A549 (cell line): ENCODE results near the gene ACOT7. TPM values are rescaled to one million over a fixed set of nuclear protein-coding genes. Genes with fewer than 3 reads are reported as not detected.

Experiments used
- ATAC-seq, 2 experiments: fragments of 200-7000 bp in 1 of 2; fragments of >200 bp in 1 of 2; cut with Nextera tagmentation in 1 of 2; cut with Tn5 transposase in 1 of 2; 3 replicates each; pipeline versions ENCODE4 v1.8.0 to v1.9.1; 2018 to 2020; ENCODE audit warnings: mild to moderate bottlenecking in 1 of 2, moderate library complexity in 1 of 2
- CTCF ChIA-PET: fragments of 300-600 bp; sonication (Branson Sonifier 250); formaldehyde crosslinking; extraction: SDS; loops from one replicate; lab custom pipeline; 2021; ENCODE audit warnings: antibody characterized with exemption, inconsistent platforms; lab: Yijun Ruan, JAX
- POLR2A ChIA-PET: fragments of 350-600 bp; formaldehyde crosslinking; extraction: SDS; loops from one replicate; lab custom pipeline; 2021; ENCODE audit warnings: antibody characterized with exemption, inconsistent platforms; lab: Yijun Ruan, JAX
- DNase-seq, 2 experiments: peaks; one replicate each; pipeline versions ENCODE4 v3.0.0 to v3.0.0-alpha.2; 2011 to 2016; ENCODE audit warnings: low read depth in 1 of 2, low spot score in 1 of 2
- FAIRE-seq: peaks from 2 replicates; lab custom pipeline; 2011; peaks lifted over from hg19 to GRCh38; lab: Jason Lieb, UNC
- H3K27ac ChIP-seq, 2 experiments: fragments of >200 bp; sonication (Bioruptor Twin); formaldehyde crosslinking; 3 replicates each; pipeline ENCODE4 v1.5.1; 2016 to 2017
- H3K4me1 ChIP-seq: fragments of >200 bp; sonication (Bioruptor Twin); formaldehyde crosslinking; 3 replicates; pipeline ENCODE4 v1.6.1; 2016
- H3K4me2 ChIP-seq: fragments of >200 bp; sonication (Bioruptor Twin); formaldehyde crosslinking; 3 replicates; pipeline ENCODE4 v1.6.1; 2016
- H3K4me3 ChIP-seq: fragments of >200 bp; sonication (Bioruptor Twin); formaldehyde crosslinking; 3 replicates; pipeline ENCODE4 v1.5.1; 2016
- H3K9me3 ChIP-seq: fragments of >200 bp; sonication (Bioruptor Twin); formaldehyde crosslinking; 3 replicates; pipeline ENCODE4 v1.6.1; 2016
- CBX8 ChIP-seq: fragments of 200-600 bp; sonication (generic); IDR thresholded peaks from 2 replicates; pipeline ENCODE4 v1.6.1; 2016
- CHD2 ChIP-seq: fragments of 150-350 bp; IDR thresholded peaks from 2 replicates; pipeline ENCODE4 v1.6.1; 2014; ENCODE audit warnings: low read length; ENCODE audit not compliant: partially characterized antibody
- FOSL2 ChIP-seq, 2 experiments: fragments of 450-650 bp in 1 of 2; fragments of >200 bp in 1 of 2; sonication (Bioruptor Twin) in 1 of 2; formaldehyde crosslinking; IDR thresholded peaks; 2 replicates each; pipeline versions ENCODE4 v1.5.0 to v1.6.1; 2016 to 2020; ENCODE audit warnings: mild to moderate bottlenecking in 1 of 2, moderate library complexity in 1 of 2
- GATA3 ChIP-seq: IDR thresholded peaks from 2 replicates; pipeline ENCODE4 v1.6.1; 2012; ENCODE audit warnings: borderline replicate concordance
- HDAC2 ChIP-seq: fragments of 200-600 bp; sonication (generic); IDR thresholded peaks from 2 replicates; pipeline ENCODE4 v1.6.1; 2016
- HES2 ChIP-seq: fragments of >200 bp; sonication (Bioruptor Twin); formaldehyde crosslinking; IDR thresholded peaks from 2 replicates; pipeline ENCODE4 v1.6.1; 2016
- HOXA7 ChIP-seq: fragments of 250-450 bp; sonication (Bioruptor Pico); IDR thresholded peaks from 2 replicates; pipeline ENCODE4 v1.5.0; 2020; ENCODE audit warnings: mild to moderate bottlenecking, moderate library complexity
- HOXB5 ChIP-seq: fragments of 250-450 bp; sonication (Bioruptor Pico); IDR thresholded peaks from 2 replicates; pipeline ENCODE4 v1.5.0; 2020; ENCODE audit warnings: mild to moderate bottlenecking, moderate library complexity
- JUNB ChIP-seq: fragments of >200 bp; sonication (Bioruptor Twin); formaldehyde crosslinking; IDR thresholded peaks from 2 replicates; pipeline ENCODE4 v1.6.1; 2016
- MAX ChIP-seq: IDR thresholded peaks from 2 replicates; pipeline ENCODE4 v1.6.1; 2012
- MAZ ChIP-seq: fragments of 150-350 bp; IDR thresholded peaks from 2 replicates; pipeline ENCODE4 v1.6.1; 2014; ENCODE audit warnings: antibody characterized with exemption, low read depth, low read length, borderline replicate concordance
- MYC ChIP-seq: IDR thresholded peaks from 2 replicates; pipeline ENCODE4 v1.6.1; 2012; ENCODE audit warnings: mild to moderate bottlenecking, inconsistent platforms, low read length, improper control_type of control experiment, borderline replicate concordance
- NPAS2 ChIP-seq: fragments of 250-450 bp; sonication (Bioruptor Pico); IDR thresholded peaks from 2 replicates; pipeline ENCODE4 v1.8.0; 2022; ENCODE audit warnings: mild to moderate bottlenecking, moderate library complexity, borderline replicate concordance
- NR3C1 ChIP-seq: fragments of >200 bp; sonication (Bioruptor Twin); formaldehyde crosslinking; IDR thresholded peaks from 3 replicates; pipeline ENCODE4 v1.6.1; 2017
- POLR2A ChIP-seq: IDR thresholded peaks from 2 replicates; pipeline ENCODE4 v1.6.1; 2012; ENCODE audit warnings: mild to moderate bottlenecking, low read length
- RCOR1 ChIP-seq: fragments of 150-350 bp; IDR thresholded peaks from 2 replicates; pipeline ENCODE4 v1.6.1; 2014; ENCODE audit warnings: antibody characterized with exemption, low read length, low read depth
- REST ChIP-seq: fragments of 200-600 bp; sonication (generic); IDR thresholded peaks from 2 replicates; pipeline ENCODE4 v1.6.1; 2016; ENCODE audit warnings: antibody characterized with exemption, mild to moderate bottlenecking, moderate library complexity
- SREBF2 ChIP-seq: fragments of 450-650 bp; IDR thresholded peaks from 2 replicates; pipeline ENCODE4 v1.6.1; 2014; ENCODE audit warnings: mild to moderate bottlenecking, moderate library complexity
- ZC3H11A ChIP-seq: fragments of 450-650 bp; IDR thresholded peaks from 2 replicates; pipeline ENCODE4 v1.6.1; 2014; ENCODE audit warnings: antibody characterized with exemption, mild to moderate bottlenecking
- ZSCAN20 ChIP-seq: fragments of 250-450 bp; sonication (Bioruptor Pico); IDR thresholded peaks from 2 replicates; pipeline ENCODE4 v1.8.0; 2022; ENCODE audit warnings: mild to moderate bottlenecking, moderate library complexity
- WGBS: methylation state at CpG from one replicate; pipeline ENCODE4 v1.1.6; 2017; ENCODE audit errors: missing lambda C conversion rate; 5-methylcytosine and 5-hydroxymethylcytosine counted together
- polyA plus RNA-seq, 4 experiments: library from polyadenylated mRNA; depleted of rRNA in 3 of 4; stranded (reverse); fragments of >200 nt; fragmentation: RNase III in 1 of 4; extraction: RNeasy Plus Mini Kit Qiagen cat#74134 plus additional on column Dnase treatment in 1 of 4; gene quantifications; 2 replicates in 3 of 4; 3 replicates in 1 of 4; pipeline ENCODE4 v1.2.3, GENCODE V29; 2011 to 2017

ACOT7 gene
- polyA plus RNA-seq, 2 of the 4 experiments (the other 2 are of a cell fraction): 48.0 to 49.6 TPM

- TF ChIP-seq SREBF2 (no peak), HES2 (no peak), CBX8 (no peak), HOXA7 (CRISPR knock-in tag) (no peak)
Observed at GRCh38 chr1:6245086-6245868, 148.3 kb downstream of the ACOT7 start (continued).

DNA sequence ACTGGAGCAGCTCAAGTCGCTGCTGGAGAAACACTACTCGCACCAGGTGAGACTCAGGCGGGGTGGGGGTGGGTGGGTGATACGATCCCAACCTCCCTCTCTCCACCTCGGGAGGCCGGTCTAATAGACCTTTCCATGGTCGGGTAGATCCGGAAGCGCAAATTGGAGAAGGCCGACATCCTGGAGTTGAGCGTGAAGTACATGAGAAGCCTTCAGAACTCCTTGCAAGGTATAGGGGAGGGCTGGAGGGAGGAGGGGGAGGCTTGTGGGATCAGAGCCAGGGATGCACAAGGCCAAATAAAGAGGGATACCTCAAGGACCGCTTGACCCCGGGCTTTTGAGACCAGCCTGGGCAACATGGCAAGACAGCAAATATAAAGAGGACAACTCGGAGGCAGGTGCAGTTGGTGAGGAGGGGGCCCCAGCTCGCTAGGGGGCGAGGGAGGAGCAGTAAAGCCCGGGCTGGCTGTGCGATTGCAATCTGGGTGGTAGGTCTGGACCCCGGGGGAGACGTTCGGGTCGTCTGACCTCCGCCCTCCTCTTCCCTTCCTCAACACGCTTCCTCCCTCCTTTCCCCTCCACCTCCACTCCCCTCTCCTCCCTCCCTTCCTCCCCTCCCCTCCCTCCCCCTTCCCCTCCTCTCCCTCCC is 149.0 kb downstream of the ACOT7 start:
- Histone ChIP-seq H3K9me3 (no peaks in the 10 kb centered on the region), H3K4me2 (0 out of 3 replicates have a peak overlapping the region, but pooled peaks have one; percentile 90), H3K4me1 (peaks cover 6% of the 10 kb centered on the region; the same call in 2 of the 3 replicates), H3K4me3 (no peak overlapping the region), H3K27ac (no peak overlapping the region)
- no peak for DNase-seq
- ChIA-PET CTCF (interaction anchor here (0.6 to 9.9 kb wide), 22 partner anchors 8 to 201 kb away, joined by 3 to 250 read pairs (median 4); partner anchors contain the start of gene KCNAB2), POLR2A (interaction anchor here (0.7 to 0.9 kb wide), 2 partner anchors 40 to 191 kb away, joined by 3 read pairs; no protein-coding TSS in a partner anchor)
- no peak for FAIRE-seq
- 19% methylated on average over 20 of the region's 24 CpGs for WGBS
- no peak for ATAC-seq
- no peak for TF ChIP-seq MAX
- no peak for TF ChIP-seq ZSCAN20 (CRISPR knock-in tag)
- TF ChIP-seq RCOR1: no peak
- no peak for TF ChIP-seq FOSL2 (IDR thresholded peaks at IDR 0.05)
- no peak for TF ChIP-seq FOSL2 (CRISPR knock-in tag; IDR thresholded peaks at IDR 0.05)
- TF ChIP-seq CBX8: no peak

GRCh38 chr1:6243993-6244392 is 149.6 kb downstream of the ACOT7 start, which contains the start of gene HES3:
Gene HES3, plus strand, starts transcription at chr1:6244179. Its CDS starts 187 bp downstream, at chr1:6244366.
- no peak for DNase-seq
- ChIA-PET POLR2A (interaction anchor here (0.7 to 0.9 kb wide), 2 partner anchors 39 to 191 kb away, joined by 3 read pairs; no protein-coding TSS in a partner anchor), CTCF (interaction anchor here (1.0 to 9.9 kb wide), 8 partner anchors 18 to 198 kb away, joined by 3 to 250 read pairs (median 6); partner anchors contain the start of gene KCNAB2)
- Histone ChIP-seq H3K4me2 (peak within 1 kb of the TSS; percentile 90; the same call in 2 of the 3 replicates), H3K4me1 (peaks cover 6% of the 10 kb centered on the region; the same call in 2 of the 3 replicates), H3K27ac (no peak within 1 kb of the TSS), H3K4me3 (no peak within 1 kb of the TSS), H3K9me3 (no peaks in the 10 kb centered on the region)
- no peak for TF ChIP-seq MAZ
- TF ChIP-seq HOXB5 (CRISPR knock-in tag): no peak
- no peak for TF ChIP-seq NPAS2 (CRISPR knock-in tag)
- TF ChIP-seq GATA3: no peak
- TF ChIP-seq MYC: no peak
- TF ChIP-seq CHD2: no peak
- TF ChIP-seq HDAC2: no peak
- no peak for TF ChIP-seq ZC3H11A
- TF ChIP-seq POLR2A: no peak
- no peak for TF ChIP-seq SREBF2
- TF ChIP-seq NR3C1: no peak
- TF ChIP-seq CBX8: no peak
- no peak for TF ChIP-seq REST
- no peak for TF ChIP-seq JUNB
- 27% methylated on average over 13 of the region's 16 CpGs for WGBS
- no peak for FAIRE-seq
- no peak for ATAC-seq
